GM18907 (cell line): ENCODE results near the gene NCKAP1.
"Not testable (repeated sequence)": the region's sequence is repeated elsewhere in the genome, so short reads cannot be mapped to it uniquely, and the experiment has no call there.

ENCODE experiments used
- ATAC-seq: cut with Tn5 transposase; IDR thresholded peaks from one replicate; pipeline ENCODE4 v1.9.1; 2021; ENCODE audit warnings: mild to moderate bottlenecking, moderate library complexity; ENCODE audit not compliant: unreplicated experiment

The NCKAP1 gene

DNA sequence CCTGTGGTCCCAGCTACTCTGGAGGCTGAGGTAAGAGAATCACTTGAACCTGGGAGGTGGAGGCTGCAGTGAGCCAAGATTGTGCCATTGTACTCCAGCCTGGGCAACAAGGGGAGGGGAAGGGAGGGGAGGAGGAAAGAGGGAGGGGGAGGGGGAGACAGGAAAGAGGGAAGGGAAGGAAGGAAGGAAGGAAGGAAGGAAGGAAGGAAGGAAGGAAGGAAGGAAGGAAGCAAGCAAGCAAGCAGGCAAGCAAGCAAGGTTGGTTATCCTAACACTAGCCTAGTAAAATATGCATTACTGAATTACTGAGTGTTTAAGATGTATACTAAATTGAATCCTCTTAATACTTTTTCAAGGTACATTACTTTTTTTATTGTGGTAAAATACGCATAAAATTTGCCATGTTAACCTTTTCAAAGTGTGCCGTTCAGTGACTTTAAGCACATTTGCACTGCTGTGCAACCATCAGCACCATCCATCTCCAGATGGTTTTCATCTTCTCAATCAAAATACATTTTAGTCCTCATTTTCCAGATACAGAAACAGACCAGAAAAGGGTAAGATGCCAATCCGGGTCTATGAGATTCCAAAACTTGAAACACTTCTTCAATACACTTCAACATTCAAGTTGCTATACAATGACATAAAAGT is 28.9 kb downstream of the NCKAP1 start:
- no peak for ATAC-seq

DNA sequence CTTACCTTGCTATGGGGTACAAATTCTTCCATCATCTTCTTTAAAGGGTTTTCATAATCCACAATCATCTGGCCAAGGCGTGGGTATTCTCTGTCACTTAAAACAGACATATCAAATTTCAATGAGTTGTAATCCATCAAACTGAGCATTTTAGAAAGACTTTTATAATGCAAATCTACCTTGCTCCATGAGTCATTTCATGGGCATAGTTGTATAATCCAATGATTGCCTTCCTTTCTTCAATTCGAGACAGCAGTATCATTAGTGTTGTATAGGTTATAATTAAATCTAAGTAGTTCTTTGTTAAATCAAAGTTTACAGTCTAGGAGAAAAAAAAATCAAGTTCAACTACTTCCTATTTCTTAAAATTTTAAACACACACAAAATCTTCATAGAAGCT is 36.3 kb downstream of the NCKAP1 start:
- no peak for ATAC-seq

DNA sequence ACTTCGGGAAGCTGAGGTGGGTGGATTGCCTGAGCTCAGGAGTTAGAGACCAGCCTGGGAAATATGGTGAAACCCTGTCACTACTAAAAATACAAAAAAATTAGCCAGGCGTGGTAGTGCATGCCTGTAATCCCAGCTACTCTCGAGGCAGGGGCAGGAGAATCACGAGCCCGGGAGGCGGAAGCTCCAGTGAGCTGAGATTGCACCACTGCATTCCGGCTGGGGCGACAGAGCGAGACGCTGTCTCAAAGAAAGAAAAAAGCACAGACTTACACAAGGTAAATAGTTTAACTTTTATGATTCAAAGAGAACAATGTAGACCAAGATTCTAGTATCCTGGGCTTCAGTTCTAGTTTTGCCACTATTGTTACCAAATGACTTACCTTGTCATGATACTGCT is 37.4 kb downstream of the NCKAP1 start:
- no peak for ATAC-seq

DNA sequence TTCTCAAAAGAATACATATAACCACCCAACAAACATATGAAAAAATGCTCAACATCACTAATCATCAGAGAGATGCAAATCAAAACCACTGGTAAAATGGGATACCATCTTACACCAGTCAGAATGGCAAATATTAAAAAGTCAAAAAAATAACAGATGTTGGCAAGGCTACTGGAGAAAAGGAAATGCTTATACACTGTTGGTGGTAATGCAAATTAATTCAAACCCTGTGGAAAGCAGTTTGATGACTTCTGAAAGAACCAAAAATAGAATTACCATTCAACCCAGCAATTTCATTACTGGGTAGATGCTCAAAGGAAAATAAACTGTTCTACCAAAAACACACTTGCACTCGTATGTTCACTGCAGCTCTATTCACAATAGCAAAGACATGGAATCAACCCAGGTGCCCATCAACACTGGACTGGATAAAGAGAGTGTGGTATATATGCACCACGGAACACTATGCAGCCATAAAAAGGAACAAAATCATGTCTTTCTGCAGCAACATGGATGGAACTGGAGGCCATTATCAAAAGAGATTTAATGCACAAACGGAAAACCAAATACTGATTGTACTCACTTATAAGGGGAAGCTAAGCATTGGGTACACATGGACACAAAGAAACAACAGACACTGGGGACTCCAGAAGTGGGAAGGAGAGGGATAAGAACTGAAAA is 38.8 kb downstream of the NCKAP1 start:
- no peak for ATAC-seq

DNA sequence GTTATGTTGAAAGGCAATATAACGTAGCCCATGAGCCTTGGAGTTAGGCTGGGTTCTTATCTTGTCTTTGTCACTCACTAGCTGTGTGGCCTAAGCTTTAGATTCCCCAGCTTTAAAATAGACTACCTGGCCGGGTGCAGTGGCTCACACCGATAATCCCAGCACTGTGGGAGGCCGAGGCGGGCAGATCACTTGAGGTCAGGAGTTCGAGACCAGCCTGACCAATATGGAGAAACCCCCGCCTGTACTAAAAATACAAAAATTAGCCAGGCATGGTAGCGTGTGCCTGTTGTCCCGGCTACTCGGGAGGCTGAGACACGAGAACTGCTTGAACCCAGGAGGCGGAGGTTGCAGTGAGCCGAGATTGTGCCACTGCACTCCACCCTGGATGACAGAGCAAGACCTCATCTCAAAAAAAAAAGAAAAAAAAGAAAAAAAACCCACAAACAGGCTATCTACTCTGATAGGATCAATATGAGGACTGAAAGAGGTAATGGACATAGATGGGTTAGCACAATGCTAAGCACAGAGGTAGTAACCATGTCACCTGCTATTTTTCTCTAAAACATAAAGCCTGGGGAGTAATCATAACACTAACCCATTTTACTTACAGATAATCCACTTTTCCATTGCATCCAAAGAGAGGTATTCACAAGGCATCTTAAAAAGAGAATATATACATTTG is 43.9 kb downstream of the NCKAP1 start:
- no peak for ATAC-seq

DNA sequence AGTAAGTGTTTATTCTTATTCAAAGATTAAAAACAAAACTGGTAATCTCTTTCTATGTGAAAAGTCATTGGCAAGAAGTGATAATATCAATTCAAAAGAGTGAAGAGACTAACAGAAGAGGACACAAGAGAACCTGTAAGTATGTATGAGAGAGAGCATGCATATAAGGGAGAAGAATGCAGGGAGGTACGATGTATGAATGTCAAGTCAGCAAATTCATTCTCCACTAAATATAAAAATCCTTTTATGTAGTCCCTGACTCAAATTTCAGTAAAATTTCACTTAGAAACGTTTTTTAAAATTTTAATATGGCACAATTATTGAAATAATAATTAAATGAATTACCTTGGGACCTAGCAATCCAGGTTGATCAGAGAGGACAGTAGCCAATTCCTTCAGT is 55.3 kb downstream of the NCKAP1 start:
- no peak for ATAC-seq

- not testable (repeated sequence) for ATAC-seq
Measured at GRCh38 chr2:182981475-182981874, 56.8 kb downstream of the NCKAP1 start.

GRCh38 chr2:182980652-182981051 is 57.6 kb downstream of the NCKAP1 start:
- ATAC-seq, result no peak

- ATAC-seq, result peak; percentile 69
Measured at GRCh38 chr2:182980115-182980514, 58.1 kb downstream of the NCKAP1 start.

GRCh38 chr2:182977463-182977862 is 60.8 kb downstream of the NCKAP1 start:
- ATAC-seq, result peak; percentile 76

GRCh38 chr2:182973441-182974352 is 64.6 kb downstream of the NCKAP1 start:
- no peak for ATAC-seq

DNA sequence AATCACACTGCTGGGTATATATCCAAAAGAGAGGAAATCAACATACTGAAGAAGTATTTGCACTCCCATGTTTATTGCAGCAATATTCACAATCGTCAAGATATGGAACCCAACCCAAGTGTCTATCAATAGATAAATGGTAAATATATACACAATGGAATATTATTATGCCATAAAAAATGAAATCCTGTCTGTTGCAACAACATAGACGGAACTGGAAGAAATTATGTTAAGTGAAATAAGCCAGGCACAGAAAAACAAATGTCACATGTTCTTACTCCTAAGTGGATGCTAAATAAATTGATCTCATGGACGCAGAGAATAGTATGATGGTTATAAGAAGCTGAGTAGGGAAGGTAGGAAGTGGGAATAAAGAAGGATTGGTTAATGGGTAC is 65.7 kb downstream of the NCKAP1 start:
- ATAC-seq, result no peak

DNA sequence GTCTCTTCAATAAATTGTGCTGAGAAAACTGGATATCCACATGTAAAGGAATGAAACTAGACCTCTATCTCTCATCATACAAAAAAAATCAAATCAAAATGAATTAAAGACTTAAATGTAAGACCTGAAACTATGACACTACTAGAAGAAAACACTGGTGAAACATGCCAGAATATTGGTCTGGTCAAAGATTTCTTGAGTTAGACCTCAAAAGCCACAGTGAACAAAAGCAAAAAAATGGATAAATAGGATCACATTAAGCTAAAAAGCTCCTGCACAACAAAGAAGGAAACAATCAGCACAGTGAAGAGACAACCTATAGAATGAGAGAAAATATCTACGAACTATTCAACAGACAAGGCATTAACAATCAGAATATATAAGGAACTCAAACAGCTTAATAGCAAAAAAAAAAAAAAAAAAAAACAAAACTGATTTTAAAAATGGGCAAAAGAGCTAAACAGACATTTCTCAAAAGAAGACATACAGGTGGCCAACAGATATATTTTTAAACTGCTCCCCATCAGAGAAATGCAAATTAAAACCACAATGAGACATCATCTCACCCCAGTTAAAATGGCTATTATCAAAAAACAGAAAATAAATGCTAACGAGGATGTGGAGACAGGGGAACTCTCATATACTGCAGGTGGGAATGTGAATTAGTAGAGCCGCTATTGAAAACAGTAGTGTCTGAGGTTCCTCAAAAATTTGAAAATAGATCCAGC is 66.3 kb downstream of the NCKAP1 start:
- ATAC-seq, result peak; percentile 62

GRCh38 chr2:182970486-182970885 is 67.8 kb downstream of the NCKAP1 start:
- no peak for ATAC-seq

DNA sequence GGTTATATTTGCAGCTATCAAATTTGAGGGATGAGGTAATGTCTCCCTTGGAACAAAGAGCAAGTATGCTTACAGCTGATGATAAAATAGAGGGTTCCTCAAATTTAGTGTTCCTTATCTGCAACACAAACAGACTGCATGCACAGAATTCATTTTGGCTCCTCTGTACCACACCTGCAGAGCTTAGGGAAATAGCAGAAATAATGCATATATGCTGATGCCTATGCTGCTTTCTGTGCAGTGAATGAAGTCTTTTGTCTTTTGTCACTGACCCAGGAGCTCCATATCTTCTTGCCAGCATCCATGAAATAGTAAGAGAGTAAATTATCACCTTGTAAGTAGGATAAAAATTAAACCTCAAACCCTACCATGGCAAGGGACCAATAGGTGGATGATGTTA is 69.8 kb downstream of the NCKAP1 start:
- ATAC-seq, result no peak

GRCh38 chr2:182966356-182966755 is 71.9 kb downstream of the NCKAP1 start:
- ATAC-seq, result not testable (repeated sequence)

GRCh38 chr2:182962641-182963040 is 75.6 kb downstream of the NCKAP1 start:
- no peak for ATAC-seq

DNA sequence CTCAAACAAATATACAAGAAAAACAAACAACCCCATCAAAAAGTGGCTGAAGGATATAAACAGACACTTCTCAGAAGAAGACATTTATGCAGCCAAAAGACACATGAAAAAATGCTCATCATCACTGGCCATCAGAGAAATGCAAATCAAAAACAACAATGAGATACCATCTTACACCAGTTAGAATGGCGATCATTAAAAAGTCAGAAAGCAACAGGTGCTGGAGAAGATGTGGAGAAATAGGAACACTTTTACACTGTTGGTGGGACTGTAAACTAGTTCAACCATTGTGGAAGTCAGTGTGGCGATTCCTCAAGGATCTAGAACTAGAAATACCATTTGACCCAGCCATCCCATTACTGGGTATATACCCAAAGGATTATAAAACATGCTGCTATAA is 77.4 kb downstream of the NCKAP1 start:
- not testable (repeated sequence) for ATAC-seq

DNA sequence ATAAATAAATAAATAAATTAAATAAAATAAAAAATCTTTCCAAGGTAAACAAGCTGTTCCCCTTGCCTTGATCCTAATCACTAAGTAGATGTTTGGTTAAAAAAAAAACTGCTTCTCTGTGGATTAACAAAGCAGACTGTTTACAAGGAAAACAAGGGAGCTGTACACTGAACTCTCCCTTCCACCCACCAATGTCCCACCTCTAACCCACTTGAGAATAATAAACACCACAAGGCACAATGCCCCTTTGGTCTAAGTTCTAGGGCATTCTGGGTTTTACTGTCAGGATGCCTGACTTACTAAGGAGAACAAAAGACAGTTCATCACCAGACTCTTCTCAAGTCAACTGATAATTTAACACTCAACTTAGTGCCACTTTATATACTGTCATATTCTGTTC is 83.5 kb downstream of the NCKAP1 start:
- no peak for ATAC-seq

GRCh38 chr2:182952741-182953450 is 85.4 kb downstream of the NCKAP1 start:
- ATAC-seq, result no peak
